ENCODE data around the gene WASF2.
A peak's percentile ranks its signal among the peaks of the same experiment; 100 is the strongest.

- TF ChIP-seq, protein P1, sequence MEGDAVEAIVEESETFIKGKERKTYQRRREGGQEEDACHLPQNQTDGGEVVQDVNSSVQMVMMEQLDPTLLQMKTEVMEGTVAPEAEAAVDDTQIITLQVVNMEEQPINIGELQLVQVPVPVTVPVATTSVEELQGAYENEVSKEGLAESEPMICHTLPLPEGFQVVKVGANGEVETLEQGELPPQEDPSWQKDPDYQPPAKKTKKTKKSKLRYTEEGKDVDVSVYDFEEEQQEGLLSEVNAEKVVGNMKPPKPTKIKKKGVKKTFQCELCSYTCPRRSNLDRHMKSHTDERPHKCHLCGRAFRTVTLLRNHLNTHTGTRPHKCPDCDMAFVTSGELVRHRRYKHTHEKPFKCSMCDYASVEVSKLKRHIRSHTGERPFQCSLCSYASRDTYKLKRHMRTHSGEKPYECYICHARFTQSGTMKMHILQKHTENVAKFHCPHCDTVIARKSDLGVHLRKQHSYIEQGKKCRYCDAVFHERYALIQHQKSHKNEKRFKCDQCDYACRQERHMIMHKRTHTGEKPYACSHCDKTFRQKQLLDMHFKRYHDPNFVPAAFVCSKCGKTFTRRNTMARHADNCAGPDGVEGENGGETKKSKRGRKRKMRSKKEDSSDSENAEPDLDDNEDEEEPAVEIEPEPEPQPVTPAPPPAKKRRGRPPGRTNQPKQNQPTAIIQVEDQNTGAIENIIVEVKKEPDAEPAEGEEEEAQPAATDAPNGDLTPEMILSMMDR (IDR thresholded peaks at IDR 0.05) = peak in 3 of 4 experiments; percentile 73 to 89 (median 82)
- no peak for TF ChIP-seq POLR2A (IDR thresholded peaks at IDR 0.05)
- TF ChIP-seq POLR2AphosphoS5 (IDR thresholded peaks at IDR 0.05) = peak; percentile 78
These were observed 87.6 kb downstream of the WASF2 start for GRCh38 chr1:27402349-27402754.
